K562 (cell line): ENCODE results near the gene IFI30. TPM values are rescaled to one million over a fixed set of nuclear protein-coding genes. Genes with fewer than 3 reads are reported as not detected.

Source experiments
- ATAC-seq: fragments of 200-7000 bp; cut with Tn5 transposase; 3 replicates; pipeline ENCODE4 v1.9.1; 2020; ENCODE audit warnings: moderate library complexity
- BruUV-seq: library from RNA; stranded (reverse); fragments of 400-500 nt; replicated peaks from 2 replicates; lab custom pipeline; 2021; lab: Mats Ljungman, UMichigan
- CTCF ChIA-PET: fragments of 300-600 bp; formaldehyde crosslinking; extraction: SDS; loops from one replicate; lab custom pipeline; 2021; ENCODE audit warnings: low intra/inter-chr PET ratio; lab: Yijun Ruan, JAX
- POLR2A ChIA-PET: fragments of 300-600, 350-650 bp; sonication (Branson Sonifier 250); formaldehyde crosslinking; extraction: SDS; loops from one replicate; lab custom pipeline; 2021; ENCODE audit warnings: antibody characterized with exemption, inconsistent platforms; lab: Yijun Ruan, JAX
- DNase-seq, 4 experiments: peaks; one replicate each; pipeline versions ENCODE4 v3.0.0 to v3.0.0-alpha.2; 2011 to 2018; ENCODE audit warnings: low spot score in 3 of 4, mixed read lengths in 3 of 4; ENCODE audit errors: extremely low read depth in 1 of 4
- FAIRE-seq: peaks from 2 replicates; lab custom pipeline; 2011; peaks lifted over from hg19 to GRCh38; lab: Jason Lieb, UNC
- H2AFZ ChIP-seq: 2 replicates; pipeline ENCODE4 v1.6.0; 2011; ENCODE audit warnings: low read depth, low read length, control low read depth, inconsistent platforms
- H3K27ac ChIP-seq: fragments of 200-600 bp; 3 replicates; pipeline ENCODE4 v1.8.0; 2011; ENCODE audit warnings: low read depth, mild to moderate bottlenecking, control low read depth, inconsistent platforms, low read length, moderate library complexity, mixed read lengths; ENCODE audit errors: extremely low read depth
- H3K27me3 ChIP-seq, 2 experiments: fragments of 300-600 bp in 1 of 2; 2 replicates in 1 of 2; 3 replicates in 1 of 2; pipeline versions ENCODE4 v1.6.0 to v1.8.0; 2011; ENCODE audit warnings: inconsistent platforms in 2 of 2, low read length in 2 of 2, mild to moderate bottlenecking in 1 of 2, mixed read lengths in 1 of 2, moderate library complexity in 1 of 2; ENCODE audit not compliant: control insufficient read depth in 2 of 2, insufficient read depth in 2 of 2
- H3K36me3 ChIP-seq: fragments of 300-600 bp; 3 replicates; pipeline ENCODE4 v1.8.0; 2011; ENCODE audit warnings: mild to moderate bottlenecking, low read length, inconsistent platforms; ENCODE audit not compliant: control insufficient read depth, insufficient read depth
- H3K4me1 ChIP-seq, 2 experiments: fragments of 200-600 bp in 1 of 2; replicated peaks in 1 of 2; 2 replicates in 1 of 2; 3 replicates in 1 of 2; pipeline versions ENCODE4 v1.5.1 to v1.8.0; 2011; ENCODE audit warnings: inconsistent platforms in 2 of 2, low read length in 2 of 2, mild to moderate bottlenecking in 1 of 2, mixed read lengths in 1 of 2, moderate library complexity in 1 of 2; ENCODE audit not compliant: control insufficient read depth in 2 of 2, insufficient read depth in 2 of 2
- H3K4me2 ChIP-seq: 2 replicates; pipeline ENCODE4 v1.6.1; 2011; ENCODE audit warnings: low read length, control low read depth, inconsistent platforms, mixed read lengths; ENCODE audit not compliant: insufficient read depth
- H3K4me3 ChIP-seq: fragments of 200-600 bp; sonication (generic), shearing (Covaris generic); 2 replicates; pipeline ENCODE4 v1.5.1; 2016; ENCODE audit warnings: control low read depth, inconsistent platforms
- H3K79me2 ChIP-seq: fragments of 200-600 bp; 3 replicates; pipeline ENCODE4 v1.8.0; 2011; ENCODE audit warnings: low read length, inconsistent platforms; ENCODE audit not compliant: control insufficient read depth, insufficient read depth
- H3K9ac ChIP-seq, 2 experiments: 2 replicates each; pipeline versions ENCODE4 v1.6.0 to v1.6.1; 2011; ENCODE audit warnings: low read depth in 2 of 2, low read length in 2 of 2, control low read depth in 1 of 2, inconsistent platforms in 1 of 2, mild to moderate bottlenecking in 1 of 2, mixed read lengths in 1 of 2; ENCODE audit not compliant: insufficient read depth in 1 of 2
- H3K9me1 ChIP-seq: one replicate; pipeline ENCODE4 v1.6.0; 2011; ENCODE audit warnings: inconsistent platforms, mild to moderate bottlenecking, low read length, moderate library complexity; ENCODE audit not compliant: control insufficient read depth, insufficient read depth
- H3K9me3 ChIP-seq: replicated peaks from 2 replicates; pipeline ENCODE4 v1.5.1; 2011; ENCODE audit warnings: low read depth, low read length, inconsistent platforms; ENCODE audit not compliant: control insufficient read depth, insufficient read depth
- H4K20me1 ChIP-seq: replicated peaks from 2 replicates; pipeline ENCODE4 v1.6.1; 2011; ENCODE audit warnings: low read length, inconsistent platforms, mixed read lengths; ENCODE audit not compliant: control insufficient read depth, insufficient read depth
- DDX20 ChIP-seq: fragments of 450-650 bp; IDR thresholded peaks from 2 replicates; pipeline ENCODE4 v1.6.1; 2016; ENCODE audit warnings: missing genetic modification characterization, low read depth, mild to moderate bottlenecking, missing compliant biosample characterization, moderate library complexity
- MGA ChIP-seq: fragments of 450-650 bp; IDR thresholded peaks from 2 replicates; pipeline ENCODE4 v1.6.1; 2016; ENCODE audit warnings: mild to moderate bottlenecking, moderate library complexity
- PHF21A ChIP-seq: fragments of 450-650 bp; IDR thresholded peaks from 2 replicates; pipeline ENCODE4 v1.6.1; 2017; ENCODE audit warnings: low read depth, borderline replicate concordance
- SIN3B ChIP-seq: fragments of 450-650 bp; IDR thresholded peaks from 2 replicates; pipeline ENCODE4 v1.6.1; 2017; ENCODE audit warnings: low read depth, mild to moderate bottlenecking, moderate library complexity
- SOX6 ChIP-seq: fragments of 450-650 bp; IDR thresholded peaks from 2 replicates; pipeline ENCODE4 v1.6.1; 2014; ENCODE audit warnings: mild to moderate bottlenecking
- STAG1 ChIP-seq: sonication (generic); formaldehyde crosslinking; IDR thresholded peaks from 2 replicates; pipeline ENCODE4 v1.5.0; 2020; ENCODE audit warnings: missing genetic modification reagents, borderline replicate concordance
- TFE3 ChIP-seq: fragments of 450-650 bp; formaldehyde crosslinking; IDR thresholded peaks from 2 replicates; pipeline ENCODE4 v1.4.0; 2020; ENCODE audit warnings: mild to moderate bottlenecking, mixed read lengths
- ZNF511 ChIP-seq: sonication (generic); formaldehyde crosslinking; IDR thresholded peaks from 2 replicates; pipeline ENCODE4 v1.8.0; 2022; ENCODE audit warnings: mild to moderate bottlenecking, missing genetic modification reagents
- WGBS: fragments of 100-300 bp; shearing (Covaris generic); methylation state at CpG from one replicate; pipeline ENCODE4 v1.1.6; 2016; ENCODE audit warnings: low coverage, mixed read lengths; ENCODE audit not compliant: insufficient coverage; ENCODE audit errors: missing lambda C conversion rate; 5-methylcytosine and 5-hydroxymethylcytosine counted together
- in situ Hi-C: fragments of 300-500 bp; cut with MboI; formaldehyde crosslinking; loops from 4 replicates; pipeline ENCODE4 v1.15.0; 2018; ENCODE audit warnings: inconsistent platforms, mixed read lengths
- intact Hi-C: fragments of 100-400 bp; cut with micrococcal nuclease; formaldehyde crosslinking; loops from 2 replicates; pipeline ENCODE4 v1.14.2; 2022
- polyA plus RNA-seq, 8 experiments: library from polyadenylated mRNA; depleted of rRNA in 4 of 8; stranded (reverse) in 5 of 8; unstranded in 3 of 8; fragments of >200 nt; fragmentation: Nextera tagmentation in 2 of 8; fragmentation: Illumina TruSeq in 1 of 8; extraction: Ambion mirVana in 2 of 8; extraction: Trizol in 1 of 8; gene quantifications; 2 replicates each; pipeline versions ENCODE4 v1.2.1 to v1.2.3, GENCODE V29; 2011 to 2014; ENCODE audit warnings: inconsistent platforms in 1 of 8, missing spikeins in 1 of 8
- total RNA-seq, 7 experiments: library from RNA; depleted of rRNA in 6 of 7; stranded (reverse); fragments of >200 nt in 6 of 7; fragmentation: Illumina TruSeq in 2 of 7; extraction: Trizol in 2 of 7; gene quantifications; 2 replicates each; pipeline versions ENCODE4 v1.2.1 to v1.2.3, GENCODE V29; 2011 to 2021; ENCODE audit warnings: low replicate concordance in 1 of 7

Gene IFI30
- total and polyA plus RNA-seq, 9 of the 15 experiments (the other 6 are each of a cell fraction or from before 2014, with no cell fraction given) = 63.7 to 430 (median 109) TPM

GRCh38 chr19:18218159-18218558, 44.5 kb downstream of the IFI30 start (continued):
- no peak for TF ChIP-seq SIN3B
- TF ChIP-seq PHF21A = no peak
- TF ChIP-seq SOX6 = no peak

GRCh38 chr19:18218600-18218999, 45.0 kb downstream of the IFI30 start:
- Histone ChIP-seq H3K9me1 (no peaks in the 10 kb centered on the region), H3K4me1 (peaks cover 16 to 42% of the 10 kb centered on the region in 2 experiments; a peak in 4 of 5 replicates), H3K36me3 (no peaks in the 10 kb centered on the region), H3K4me3 (no peak overlapping the region), H3K9me3 (no peaks in the 10 kb centered on the region), H2AFZ (no peak overlapping the region), H3K79me2 (no peaks in the 10 kb centered on the region), H3K27ac (no peak overlapping the region), H4K20me1 (no peaks in the 10 kb centered on the region), H3K9ac (no peak overlapping the region), H3K27me3 (no peaks in the 10 kb centered on the region), H3K4me2 (no peak overlapping the region)
- no peak for DNase-seq
- ATAC-seq = no peak
- ChIA-PET POLR2A (interaction anchor here (0.6 to 1.2 kb wide), 2 partner anchors 61 to 371 kb away, joined by 3 to 6 read pairs; no protein-coding TSS in a partner anchor), CTCF (no interaction called here)
- intact Hi-C loops (no loop called here), in situ Hi-C loops (no loop called here)
- WGBS = 28% methylated on average over 3 of the region's 3 CpGs
- FAIRE-seq = no peak
- BruUV-seq = no TSS peak
- no peak for TF ChIP-seq STAG1
- TF ChIP-seq ZNF511 (CRISPR knock-in tag) = no peak
- TF ChIP-seq DDX20 (tag) = no peak
- TF ChIP-seq TFE3 = no peak
- no peak for TF ChIP-seq MGA
